Activated naive CD8-positive, alpha-beta T cell treated with anti-CD3 and anti-CD28 coated beads for 36 hours (primary cell): Measurements from ENCODE around the gene HOXA5. TPM values are rescaled to one million over a fixed set of nuclear protein-coding genes. Genes with fewer than 3 reads are reported as not detected.

ENCODE experiments used
- DNase-seq: peaks from one replicate; pipeline ENCODE4 v3.0.0; 2021
- H3K27ac Mint-ChIP-seq: one replicate; pipeline ENCODE4 v1.8.0; 2022; ENCODE audit warnings: mild to moderate bottlenecking, moderate library complexity, mixed read lengths
- H3K27me3 Mint-ChIP-seq: one replicate; pipeline ENCODE4 v1.8.0; 2022; ENCODE audit warnings: mild to moderate bottlenecking, mixed read lengths
- H3K36me3 Mint-ChIP-seq: one replicate; pipeline ENCODE4 v1.8.0; 2021; ENCODE audit warnings: mild to moderate bottlenecking, mixed read lengths
- H3K4me1 Mint-ChIP-seq: one replicate; pipeline ENCODE4 v1.8.0; 2021; ENCODE audit warnings: mixed read lengths
- H3K4me3 Mint-ChIP-seq: one replicate; pipeline ENCODE4 v1.8.0; 2022; ENCODE audit warnings: mild to moderate bottlenecking, moderate library complexity, mixed read lengths
- H3K9me3 Mint-ChIP-seq: one replicate; pipeline ENCODE4 v1.8.0; 2022; ENCODE audit warnings: mixed read lengths
- total RNA-seq, 2 experiments: library from RNA; stranded (reverse); gene quantifications; one replicate each; pipeline ENCODE4 v1.2.3, GENCODE V29; 2021

Gene HOXA5
- total RNA-seq, 2 experiments from 2014 or later, result not detected

- H3K27ac Mint-ChIP-seq, result no peak overlapping the region
- no peak for DNase-seq
- H3K27me3 Mint-ChIP-seq, result peaks cover 94% of the 10 kb centered on the region
- no peaks in the 10 kb centered on the region for H3K9me3 Mint-ChIP-seq
- peaks cover 2% of the 10 kb centered on the region for H3K36me3 Mint-ChIP-seq
- peaks cover 21% of the 10 kb centered on the region for H3K4me1 Mint-ChIP-seq
- H3K4me3 Mint-ChIP-seq, result no peak overlapping the region
These were observed 42.1 kb downstream of the HOXA5 start for GRCh38 chr7:27101171-27101956.

- peaks cover 92% of the 10 kb centered on the region for H3K27me3 Mint-ChIP-seq
These were observed 42.7 kb downstream of the HOXA5 start for GRCh38 chr7:27100694-27101170.

GRCh38 chr7:27099453-27100370 is 43.8 kb downstream of the HOXA5 start:
- H3K9me3 Mint-ChIP-seq, result no peaks in the 10 kb centered on the region
- no peak overlapping the region for H3K27ac Mint-ChIP-seq
- H3K36me3 Mint-ChIP-seq, result peaks cover 2% of the 10 kb centered on the region
- H3K4me3 Mint-ChIP-seq, result no peak overlapping the region
- H3K4me1 Mint-ChIP-seq, result peaks cover 28% of the 10 kb centered on the region
- peaks cover 92% of the 10 kb centered on the region for H3K27me3 Mint-ChIP-seq
- DNase-seq, result no peak

More at GRCh38 chr7:27100694-27101170, 42.7 kb downstream of the HOXA5 start:
- H3K27ac Mint-ChIP-seq, result no peak overlapping the region
- no peak overlapping the region for H3K4me3 Mint-ChIP-seq
- H3K9me3 Mint-ChIP-seq, result no peaks in the 10 kb centered on the region
- H3K36me3 Mint-ChIP-seq, result peaks cover 2% of the 10 kb centered on the region
- no peak for DNase-seq
- peaks cover 21% of the 10 kb centered on the region for H3K4me1 Mint-ChIP-seq

GRCh38 chr7:27098578-27099451 is 44.7 kb downstream of the HOXA5 start:
- no peak overlapping the region for H3K4me3 Mint-ChIP-seq
- peaks cover 30% of the 10 kb centered on the region for H3K4me1 Mint-ChIP-seq
- H3K27me3 Mint-ChIP-seq, result peaks cover 92% of the 10 kb centered on the region
- no peak for DNase-seq
- H3K36me3 Mint-ChIP-seq, result peaks cover 2% of the 10 kb centered on the region
- no peak overlapping the region for H3K27ac Mint-ChIP-seq
- H3K9me3 Mint-ChIP-seq, result no peaks in the 10 kb centered on the region

- peaks cover 29% of the 10 kb centered on the region for H3K4me1 Mint-ChIP-seq
- DNase-seq, result no peak
- no peaks in the 10 kb centered on the region for H3K9me3 Mint-ChIP-seq
- no peak overlapping the region for H3K27ac Mint-ChIP-seq
- peaks cover 92% of the 10 kb centered on the region for H3K27me3 Mint-ChIP-seq
- peak overlapping the region; percentile 83 for H3K4me3 Mint-ChIP-seq
- peaks cover 2% of the 10 kb centered on the region for H3K36me3 Mint-ChIP-seq
These were observed 45.5 kb downstream of the HOXA5 start for GRCh38 chr7:27097686-27098577.

GRCh38 chr7:27096768-27097514 is 46.5 kb downstream of the HOXA5 start:
- peaks cover 2% of the 10 kb centered on the region for H3K36me3 Mint-ChIP-seq
- H3K4me3 Mint-ChIP-seq, result peak overlapping the region; percentile 83
- no peaks in the 10 kb centered on the region for H3K9me3 Mint-ChIP-seq
- H3K4me1 Mint-ChIP-seq, result peaks cover 23% of the 10 kb centered on the region
- peaks cover 92% of the 10 kb centered on the region for H3K27me3 Mint-ChIP-seq
- no peak for DNase-seq
- no peak overlapping the region for H3K27ac Mint-ChIP-seq

GRCh38 chr7:27095897-27096767 is 47.3 kb downstream of the HOXA5 start, which contains the start of gene HOXA1:
Gene HOXA1, minus strand, starts transcription at chr7:27096000. Its CDS starts 88 bp downstream, at chr7:27095912.
- peaks cover 23% of the 10 kb centered on the region for H3K4me1 Mint-ChIP-seq
- no peaks in the 10 kb centered on the region for H3K36me3 Mint-ChIP-seq
- H3K4me3 Mint-ChIP-seq, result peak within 1 kb of the TSS; percentile 83
- peaks cover 92% of the 10 kb centered on the region for H3K27me3 Mint-ChIP-seq
- H3K27ac Mint-ChIP-seq, result no peak within 1 kb of the TSS
- peak; percentile 80 for DNase-seq
- no peaks in the 10 kb centered on the region for H3K9me3 Mint-ChIP-seq

- peaks cover 23% of the 10 kb centered on the region for H3K4me1 Mint-ChIP-seq
- H3K27me3 Mint-ChIP-seq, result peaks cover 92% of the 10 kb centered on the region
- H3K36me3 Mint-ChIP-seq, result no peaks in the 10 kb centered on the region
- DNase-seq, result no peak
- H3K9me3 Mint-ChIP-seq, result no peaks in the 10 kb centered on the region
- no peak overlapping the region for H3K27ac Mint-ChIP-seq
- H3K4me3 Mint-ChIP-seq, result peak overlapping the region; percentile 83
These were observed 48.2 kb downstream of the HOXA5 start for GRCh38 chr7:27095050-27095896.

- Mint-ChIP-seq H3K4me1 (peaks cover 23% of the 10 kb centered on the region), H3K9me3 (no peaks in the 10 kb centered on the region), H3K27ac (no peak overlapping the region), H3K36me3 (no peaks in the 10 kb centered on the region), H3K27me3 (peaks cover 92% of the 10 kb centered on the region), H3K4me3 (peak overlapping the region; percentile 35)
- no peak for DNase-seq
These were observed 49.0 kb downstream of the HOXA5 start for GRCh38 chr7:27094304-27095049.

GRCh38 chr7:27093184-27093895 is 50.1 kb downstream of the HOXA5 start:
- Mint-ChIP-seq H3K27ac (no peak overlapping the region), H3K36me3 (no peaks in the 10 kb centered on the region), H3K9me3 (no peaks in the 10 kb centered on the region), H3K4me1 (peaks cover 18% of the 10 kb centered on the region), H3K4me3 (no peak overlapping the region), H3K27me3 (peaks cover 92% of the 10 kb centered on the region)
- DNase-seq, result no peak

- Mint-ChIP-seq H3K9me3 (no peaks in the 10 kb centered on the region), H3K27me3 (peaks cover 91% of the 10 kb centered on the region), H3K4me3 (no peak overlapping the region), H3K36me3 (no peaks in the 10 kb centered on the region), H3K27ac (no peak overlapping the region), H3K4me1 (peaks cover 18% of the 10 kb centered on the region)
- DNase-seq, result no peak
These were observed 50.7 kb downstream of the HOXA5 start for GRCh38 chr7:27092819-27093110.
